Lower leg skin (tissue), 3 donors: Measurements from ENCODE around the gene IFT80.

ENCODE experiments used
- POLR2A ChIP-seq, 2 donors: fragments of 450-650 bp; IDR thresholded peaks; one replicate each; pipeline ENCODE4 v1.6.1; 2016 to 2017; ENCODE audit warnings: antibody characterized with exemption in 2 of 2, mild to moderate bottlenecking in 1 of 2, moderate library complexity in 1 of 2
- TF ChIP-seq, protein P1 (sequence below), 3 donors: fragments of 450-650 bp; IDR thresholded peaks; one replicate each; pipeline ENCODE4 v1.5.1; 2016; ENCODE audit warnings: antibody characterized with exemption in 3 of 3, mild to moderate bottlenecking in 3 of 3, moderate library complexity in 2 of 3

DNA sequence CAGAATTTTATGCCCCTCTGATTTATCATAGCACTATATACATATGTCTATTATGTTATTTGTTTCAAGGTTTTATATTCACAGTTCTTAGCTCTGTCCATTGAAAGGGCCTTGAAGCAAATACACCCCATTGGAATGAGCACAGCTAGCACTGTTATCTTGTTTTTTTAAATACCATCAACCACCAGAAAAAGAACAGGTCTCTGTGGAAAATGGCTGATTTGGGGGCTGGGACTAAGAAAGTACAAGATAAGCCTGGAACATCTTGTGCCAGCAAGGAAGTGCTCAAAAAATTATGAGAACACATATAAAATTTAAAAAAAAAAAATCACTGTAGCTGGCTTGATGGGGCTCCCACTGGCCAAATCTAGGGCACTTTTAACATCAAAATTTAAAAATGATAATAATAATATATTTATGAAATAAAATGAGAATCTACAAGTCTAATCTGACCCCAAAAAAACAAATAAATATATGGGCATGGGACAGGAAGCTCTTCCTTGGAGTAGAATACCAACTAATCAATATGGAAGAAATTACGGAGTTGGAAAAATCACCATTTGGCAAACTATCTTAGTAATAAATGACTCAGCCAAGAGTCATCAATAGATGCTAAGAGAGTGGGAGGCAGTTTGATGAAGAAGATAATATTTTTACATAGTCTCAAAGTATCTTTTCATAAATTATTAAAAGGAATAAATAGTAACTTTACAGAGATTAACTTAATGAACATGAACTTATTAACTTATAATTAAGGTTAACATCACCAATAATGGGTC, 20.5 kb downstream of the IFT80 start:
- no peak for TF ChIP-seq POLR2A (IDR thresholded peaks at IDR 0.05)
- TF ChIP-seq, protein P1, sequence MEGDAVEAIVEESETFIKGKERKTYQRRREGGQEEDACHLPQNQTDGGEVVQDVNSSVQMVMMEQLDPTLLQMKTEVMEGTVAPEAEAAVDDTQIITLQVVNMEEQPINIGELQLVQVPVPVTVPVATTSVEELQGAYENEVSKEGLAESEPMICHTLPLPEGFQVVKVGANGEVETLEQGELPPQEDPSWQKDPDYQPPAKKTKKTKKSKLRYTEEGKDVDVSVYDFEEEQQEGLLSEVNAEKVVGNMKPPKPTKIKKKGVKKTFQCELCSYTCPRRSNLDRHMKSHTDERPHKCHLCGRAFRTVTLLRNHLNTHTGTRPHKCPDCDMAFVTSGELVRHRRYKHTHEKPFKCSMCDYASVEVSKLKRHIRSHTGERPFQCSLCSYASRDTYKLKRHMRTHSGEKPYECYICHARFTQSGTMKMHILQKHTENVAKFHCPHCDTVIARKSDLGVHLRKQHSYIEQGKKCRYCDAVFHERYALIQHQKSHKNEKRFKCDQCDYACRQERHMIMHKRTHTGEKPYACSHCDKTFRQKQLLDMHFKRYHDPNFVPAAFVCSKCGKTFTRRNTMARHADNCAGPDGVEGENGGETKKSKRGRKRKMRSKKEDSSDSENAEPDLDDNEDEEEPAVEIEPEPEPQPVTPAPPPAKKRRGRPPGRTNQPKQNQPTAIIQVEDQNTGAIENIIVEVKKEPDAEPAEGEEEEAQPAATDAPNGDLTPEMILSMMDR (IDR thresholded peaks at IDR 0.05), result no peak
